Measurements from ENCODE around the gene ATG16L2.

DNA sequence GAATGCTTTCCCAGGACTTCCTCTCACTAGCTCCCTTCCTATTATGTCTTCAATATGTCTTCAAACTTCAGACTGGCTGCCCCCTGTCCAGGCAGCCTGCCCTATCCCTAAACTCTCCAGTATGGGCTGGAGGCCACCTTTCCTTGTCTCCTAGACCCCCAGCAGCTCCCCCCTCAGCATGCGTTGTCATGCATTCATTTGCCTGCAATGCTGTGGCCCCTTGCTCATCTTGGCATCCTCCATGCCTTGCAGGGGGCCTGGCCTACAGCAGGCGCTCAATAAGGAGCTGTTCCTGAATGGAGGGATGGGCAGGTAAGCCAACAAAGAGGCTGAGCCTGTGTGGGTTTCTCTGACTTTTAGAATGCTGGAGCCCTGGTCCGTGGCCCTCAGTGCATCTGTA is 45.6 kb upstream of the ATG16L2 start:
- TF ChIP-seq EHF (CRISPR knock-in tag; IDR thresholded peaks at IDR 0.05) (no peak), FOSL2 (IDR thresholded peaks at IDR 0.05) (no peak), FOSL2 (CRISPR knock-in tag; IDR thresholded peaks at IDR 0.05) (no peak)
- TF ChIP-seq, protein P1, sequence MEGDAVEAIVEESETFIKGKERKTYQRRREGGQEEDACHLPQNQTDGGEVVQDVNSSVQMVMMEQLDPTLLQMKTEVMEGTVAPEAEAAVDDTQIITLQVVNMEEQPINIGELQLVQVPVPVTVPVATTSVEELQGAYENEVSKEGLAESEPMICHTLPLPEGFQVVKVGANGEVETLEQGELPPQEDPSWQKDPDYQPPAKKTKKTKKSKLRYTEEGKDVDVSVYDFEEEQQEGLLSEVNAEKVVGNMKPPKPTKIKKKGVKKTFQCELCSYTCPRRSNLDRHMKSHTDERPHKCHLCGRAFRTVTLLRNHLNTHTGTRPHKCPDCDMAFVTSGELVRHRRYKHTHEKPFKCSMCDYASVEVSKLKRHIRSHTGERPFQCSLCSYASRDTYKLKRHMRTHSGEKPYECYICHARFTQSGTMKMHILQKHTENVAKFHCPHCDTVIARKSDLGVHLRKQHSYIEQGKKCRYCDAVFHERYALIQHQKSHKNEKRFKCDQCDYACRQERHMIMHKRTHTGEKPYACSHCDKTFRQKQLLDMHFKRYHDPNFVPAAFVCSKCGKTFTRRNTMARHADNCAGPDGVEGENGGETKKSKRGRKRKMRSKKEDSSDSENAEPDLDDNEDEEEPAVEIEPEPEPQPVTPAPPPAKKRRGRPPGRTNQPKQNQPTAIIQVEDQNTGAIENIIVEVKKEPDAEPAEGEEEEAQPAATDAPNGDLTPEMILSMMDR (IDR thresholded peaks at IDR 0.05), result no peak

Data from A549 (cell line).